ENCODE measurements around the gene TAF1A. TPM values are rescaled to one million over a fixed set of nuclear protein-coding genes. Genes with fewer than 3 reads are reported as not detected.
"Not testable (repeated sequence)": the region's sequence is repeated elsewhere in the genome, so short reads cannot be mapped to it uniquely, and the experiment has no call there.

Gene TAF1A
- total and polyA plus RNA-seq, 10 donors, result 4.0 to 14.9 (median 10.8) TPM

DNA sequence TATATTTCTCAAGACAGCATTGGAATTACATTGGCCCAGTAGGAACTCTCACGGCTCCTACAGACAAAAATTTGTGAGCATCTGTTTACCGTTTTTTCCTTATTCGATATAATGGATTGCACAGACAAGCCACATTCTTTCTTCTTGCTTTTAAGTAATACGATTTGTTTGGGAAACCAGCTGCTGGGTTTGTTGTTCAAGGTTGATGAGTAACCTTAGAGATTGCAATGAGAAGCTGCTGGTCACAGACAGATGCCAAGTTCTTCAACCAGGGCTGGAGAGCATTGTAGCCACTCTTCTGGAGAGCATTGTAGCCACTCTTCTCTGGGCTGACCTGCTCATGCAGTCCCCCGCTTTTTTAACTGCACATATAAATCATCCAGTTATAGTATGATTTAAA lies 26.8 kb upstream of the TAF1A start:
- no peak overlapping the region for H3K27ac ChIP-seq
- no peak for DNase-seq
- intact Hi-C loops (cut with DNase I; ENCODE audit: low total_unique reads), result no loop called here
- H3K27me3 ChIP-seq (replicated peaks in 1 of 7), result peaks cover 0 to 6% (median 0%) of the 10 kb centered on the region in 7 donors
- H3K4me3 ChIP-seq, result no peak overlapping the region
- WGBS, 5 donors, result 85 to 95% (median 90%) methylated on average over 5 of the region's 5 CpGs
- peaks cover 10 to 33% (median 17%) of the 10 kb centered on the region in 6 donors for H3K4me1 ChIP-seq
- H3K36me3 ChIP-seq, result peaks cover 0 to 4% (median 2%) of the 10 kb centered on the region in 6 donors
- TF ChIP-seq, protein P1, sequence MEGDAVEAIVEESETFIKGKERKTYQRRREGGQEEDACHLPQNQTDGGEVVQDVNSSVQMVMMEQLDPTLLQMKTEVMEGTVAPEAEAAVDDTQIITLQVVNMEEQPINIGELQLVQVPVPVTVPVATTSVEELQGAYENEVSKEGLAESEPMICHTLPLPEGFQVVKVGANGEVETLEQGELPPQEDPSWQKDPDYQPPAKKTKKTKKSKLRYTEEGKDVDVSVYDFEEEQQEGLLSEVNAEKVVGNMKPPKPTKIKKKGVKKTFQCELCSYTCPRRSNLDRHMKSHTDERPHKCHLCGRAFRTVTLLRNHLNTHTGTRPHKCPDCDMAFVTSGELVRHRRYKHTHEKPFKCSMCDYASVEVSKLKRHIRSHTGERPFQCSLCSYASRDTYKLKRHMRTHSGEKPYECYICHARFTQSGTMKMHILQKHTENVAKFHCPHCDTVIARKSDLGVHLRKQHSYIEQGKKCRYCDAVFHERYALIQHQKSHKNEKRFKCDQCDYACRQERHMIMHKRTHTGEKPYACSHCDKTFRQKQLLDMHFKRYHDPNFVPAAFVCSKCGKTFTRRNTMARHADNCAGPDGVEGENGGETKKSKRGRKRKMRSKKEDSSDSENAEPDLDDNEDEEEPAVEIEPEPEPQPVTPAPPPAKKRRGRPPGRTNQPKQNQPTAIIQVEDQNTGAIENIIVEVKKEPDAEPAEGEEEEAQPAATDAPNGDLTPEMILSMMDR (IDR thresholded peaks at IDR 0.05 in 8 of 11, conservative IDR thresholded peaks at IDR 0.05 in 3 of 11), result no peak
- TF ChIP-seq POLR2AphosphoS5 (IDR thresholded peaks at IDR 0.05) (no peak), POLR2A (IDR thresholded peaks at IDR 0.05) (no peak)
- H3K9me3 ChIP-seq, result no peaks in the 10 kb centered on the region

DNA sequence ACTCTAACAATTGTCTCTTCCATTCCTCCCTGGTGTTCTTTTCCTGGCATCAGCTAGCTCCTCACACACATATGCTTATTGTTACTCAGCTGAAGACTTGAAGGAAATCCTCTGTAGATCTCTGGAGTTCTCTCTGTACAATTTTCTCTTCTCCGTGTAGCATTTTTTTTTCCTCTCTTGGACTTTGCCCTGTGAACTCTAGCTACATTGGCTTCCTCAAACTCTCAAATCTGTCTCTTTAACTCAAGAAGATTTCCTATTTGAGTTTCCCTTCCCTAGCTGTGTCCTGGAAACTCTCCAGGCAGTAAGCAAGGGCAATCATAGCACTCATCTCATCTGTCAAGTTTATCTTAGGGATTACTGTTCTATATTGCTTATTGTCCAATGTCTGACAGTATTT lies 23.9 kb upstream of the TAF1A start:
- intact Hi-C loops (cut with DNase I; ENCODE audit: low total_unique reads), result no loop called here
- H3K4me1 ChIP-seq, result peaks cover 0 to 11% (median 5%) of the 10 kb centered on the region in 6 donors
- peaks cover 0 to 7% (median 0%) of the 10 kb centered on the region in 8 donors for H3K9me3 ChIP-seq
- peaks cover 0 to 6% (median 0%) of the 10 kb centered on the region in 7 donors for H3K27me3 ChIP-seq (replicated peaks in 1 of 7)
- H3K27ac ChIP-seq, result no peak overlapping the region
- no peak for DNase-seq
- 34 to 68% (median 62%) methylated on average over 1 of the region's 1 CpG for WGBS, 5 donors
- H3K4me3 ChIP-seq, result no peak overlapping the region
- H3K36me3 ChIP-seq, result no peaks in the 10 kb centered on the region
- TF ChIP-seq POLR2AphosphoS5 (IDR thresholded peaks at IDR 0.05) (no peak), POLR2A (IDR thresholded peaks at IDR 0.05) (no peak)
- TF ChIP-seq, protein P1 (IDR thresholded peaks at IDR 0.05 in 8 of 11, conservative IDR thresholded peaks at IDR 0.05 in 3 of 11), result no peak

DNA sequence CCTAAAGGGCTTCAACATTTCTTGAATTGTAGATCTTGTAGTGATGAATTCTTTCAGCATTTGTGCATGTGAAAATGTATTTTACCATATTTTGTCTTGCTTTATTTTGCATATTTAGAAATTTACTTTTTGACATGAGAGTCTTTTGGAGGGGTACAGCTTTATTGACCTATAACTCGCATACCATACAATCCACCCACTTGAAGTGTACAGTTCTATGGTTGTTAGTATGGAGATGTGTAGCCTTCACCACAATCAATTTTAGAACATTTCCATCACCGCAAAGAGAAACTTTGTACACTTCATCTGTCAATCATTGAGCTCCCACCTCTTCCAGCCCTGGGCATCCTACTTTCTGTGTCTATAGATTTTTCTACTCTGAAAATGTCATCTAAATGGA lies 21.0 kb upstream of the TAF1A start:
- peaks cover 0 to 7% (median 0%) of the 10 kb centered on the region in 8 donors for H3K9me3 ChIP-seq
- 89 to 96% (median 92%) methylated on average over 2 of the region's 2 CpGs for WGBS, 5 donors
- no peak for TF ChIP-seq POLR2AphosphoS5 (IDR thresholded peaks at IDR 0.05)
- TF ChIP-seq, protein P1 (IDR thresholded peaks at IDR 0.05 in 8 of 11, conservative IDR thresholded peaks at IDR 0.05 in 3 of 11), result no peak
- no peak for TF ChIP-seq POLR2A (IDR thresholded peaks at IDR 0.05)
- H3K27me3 ChIP-seq (replicated peaks in 1 of 7), result peaks cover 0 to 6% (median 0%) of the 10 kb centered on the region in 7 donors
- H3K27ac ChIP-seq, result no peak overlapping the region
- intact Hi-C loops (cut with DNase I; ENCODE audit: low total_unique reads), result no loop called here
- H3K36me3 ChIP-seq, result no peaks in the 10 kb centered on the region
- no peak for DNase-seq
- no peaks in the 10 kb centered on the region for H3K4me1 ChIP-seq
- H3K4me3 ChIP-seq, result no peak overlapping the region

DNA sequence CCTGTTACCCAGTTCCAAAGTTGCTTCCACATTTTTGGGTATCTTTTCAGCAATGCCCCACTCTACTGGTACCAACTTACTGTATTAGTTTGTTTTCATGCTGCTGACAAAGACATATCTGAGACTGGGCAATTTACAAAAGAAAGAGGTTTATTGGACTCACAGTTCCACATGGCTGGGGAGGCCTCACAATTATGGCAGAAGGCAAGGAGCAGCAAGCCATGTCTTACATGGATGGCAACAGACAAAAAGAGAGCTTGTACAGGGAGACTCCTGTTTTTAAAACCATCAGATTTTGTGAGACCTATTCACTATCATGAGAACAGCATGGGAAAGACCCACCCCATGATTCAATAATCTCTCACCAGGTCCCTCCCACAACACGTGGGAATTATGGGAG lies 19.4 kb upstream of the TAF1A start:
- H3K4me1 ChIP-seq; DNase-seq; H3K27me3 ChIP-seq (replicated peaks in 1 of 7); intact Hi-C loops (cut with DNase I; ENCODE audit: low total_unique reads); H3K36me3 ChIP-seq; H3K27ac ChIP-seq; H3K9me3 ChIP-seq; H3K4me3 ChIP-seq: not testable (repeated sequence)
- 45 to 65% (median 63%) methylated on average over 1 of the region's 1 CpG for WGBS, 5 donors

DNA sequence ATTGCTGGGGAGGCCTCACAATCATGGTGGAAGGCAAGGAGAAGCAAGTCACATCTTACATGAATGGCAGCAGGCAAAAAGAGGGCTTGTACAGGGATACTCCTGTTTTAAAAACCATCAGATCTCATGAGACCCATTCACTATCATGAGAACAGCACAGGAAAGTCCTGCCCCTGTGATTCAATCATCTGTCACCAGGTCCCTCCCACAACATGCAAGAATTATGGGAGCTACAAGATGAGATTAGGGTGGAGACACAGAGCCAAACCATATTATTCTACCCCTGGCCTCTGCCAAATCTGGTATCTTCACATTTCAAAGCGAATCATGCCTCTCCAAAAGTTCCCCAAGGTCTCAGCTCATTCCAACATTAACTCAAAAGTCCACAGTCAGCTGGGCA lies 17.0 kb upstream of the TAF1A start:
- no peak for DNase-seq
- WGBS, 5 donors, result 77 to 93% (median 92%) methylated on average over 1 of the region's 1 CpG
- Histone ChIP-seq H3K4me3 (no peak overlapping the region), H3K4me1 (no peaks in the 10 kb centered on the region), H3K27ac (no peak overlapping the region), H3K9me3 (peaks cover 0 to 7% (median 0%) of the 10 kb centered on the region in 8 donors), H3K27me3 (replicated peaks in 1 of 7) (no peaks in the 10 kb centered on the region), H3K36me3 (no peaks in the 10 kb centered on the region)
- intact Hi-C loops (cut with DNase I; ENCODE audit: low total_unique reads), result no loop called here
- TF ChIP-seq, protein P1 (IDR thresholded peaks at IDR 0.05 in 8 of 11, conservative IDR thresholded peaks at IDR 0.05 in 3 of 11), result no peak
- TF ChIP-seq POLR2AphosphoS5 (IDR thresholded peaks at IDR 0.05) (no peak), POLR2A (IDR thresholded peaks at IDR 0.05) (no peak)
